Activated naive CD4-positive, alpha-beta T cell treated with anti-CD3 and anti-CD28 coated beads for 36 hours (primary cell): ENCODE measurements around the gene SMC4. TPM values are rescaled to one million over a fixed set of nuclear protein-coding genes. Genes with fewer than 3 reads are reported as not detected.
"Not testable (repeated sequence)": the region's sequence is repeated elsewhere in the genome, so short reads cannot be mapped to it uniquely, and the experiment has no call there.

ENCODE experiments used
- CTCF ChIA-PET: fragments of 350-600 bp; sonication (Branson Sonifier 250); formaldehyde crosslinking; loops from one replicate; lab custom pipeline; 2021; ENCODE audit warnings: antibody characterized with exemption; lab: Charles Lee
- DNase-seq: peaks from one replicate; pipeline ENCODE4 v3.0.0-alpha.2; 2020
- H3K27ac Mint-ChIP-seq: one replicate; pipeline ENCODE4 v1.8.0; 2021; ENCODE audit warnings: mild to moderate bottlenecking, mixed read lengths
- H3K27me3 Mint-ChIP-seq: one replicate; pipeline ENCODE4 v1.8.0; 2021; ENCODE audit warnings: low read depth, mixed read lengths
- H3K36me3 Mint-ChIP-seq: one replicate; pipeline ENCODE4 v1.8.0; 2021; ENCODE audit warnings: low read depth, mixed read lengths
- H3K4me1 Mint-ChIP-seq: one replicate; pipeline ENCODE4 v1.8.0; 2021; ENCODE audit warnings: low read depth, mixed read lengths
- H3K4me3 Mint-ChIP-seq: one replicate; pipeline ENCODE4 v1.8.0; 2021; ENCODE audit warnings: mild to moderate bottlenecking, moderate library complexity, mixed read lengths
- H3K9me3 Mint-ChIP-seq: one replicate; pipeline ENCODE4 v1.8.0; 2021; ENCODE audit warnings: mixed read lengths
- intact Hi-C: fragments of 100-400 bp; cut with micrococcal nuclease; formaldehyde crosslinking; loops from one replicate; pipeline ENCODE4 v1.15.1; 2023
- total RNA-seq, 2 experiments: library from RNA; stranded (reverse); gene quantifications; one replicate each; pipeline ENCODE4 v1.2.3, GENCODE V29; 2021

The SMC4 gene
- 100 to 1,000 TPM; 187 to 191 TPM for total RNA-seq

GRCh38 chr3:160399125-160400029 lies at the start of gene SMC4, which contains the start of gene IFT80:
SMC4 (plus strand) TSS chr3:160399650; CDS start chr3:160400827, 1,177 bp downstream.
IFT80 (minus strand) TSS chr3:160399225; CDS start chr3:160384600, 14,625 bp downstream.
- peak within 1 kb of the TSS; percentile 97 for H3K27ac Mint-ChIP-seq
- H3K27me3 Mint-ChIP-seq: peaks cover 7% of the 10 kb centered on the region
- H3K9me3 Mint-ChIP-seq: no peaks in the 10 kb centered on the region
- peak within 1 kb of the TSS; percentile 91 for H3K4me3 Mint-ChIP-seq
- intact Hi-C loops: loop anchor here (1.0 to 10.0 kb wide), 11 partner anchors 14 to 1755 kb away; partner anchors contain the start of genes C3orf80, GFM1, KPNA4 and MFSD1
- CTCF ChIA-PET: interaction anchor here (0.6 to 1.0 kb wide), 2 partner anchors 50 to 368 kb away, joined by 3 to 4 read pairs; no protein-coding TSS in a partner anchor
- peaks cover 39% of the 10 kb centered on the region for H3K4me1 Mint-ChIP-seq
- peaks cover 38% of the 10 kb centered on the region for H3K36me3 Mint-ChIP-seq
- DNase-seq: peak; percentile 98

GRCh38 chr3:160355826-160356225 lies 43.6 kb upstream of the SMC4 start:
- Mint-ChIP-seq H3K27me3 (no peaks in the 10 kb centered on the region), H3K36me3 (peaks cover 11% of the 10 kb centered on the region), H3K27ac (no peak overlapping the region), H3K4me3 (no peak overlapping the region), H3K9me3 (no peaks in the 10 kb centered on the region), H3K4me1 (no peaks in the 10 kb centered on the region)
- intact Hi-C loops: no loop called here
- CTCF ChIA-PET: no interaction called here
- DNase-seq: no peak

GRCh38 chr3:160362896-160363295 lies 36.6 kb upstream of the SMC4 start:
- DNase-seq, H3K9me3 Mint-ChIP-seq, H3K27me3 Mint-ChIP-seq, intact Hi-C loops, CTCF ChIA-PET, H3K4me1 Mint-ChIP-seq, H3K27ac Mint-ChIP-seq, H3K4me3 Mint-ChIP-seq: not testable (repeated sequence)
- H3K36me3 Mint-ChIP-seq: peaks cover 31% of the 10 kb centered on the region

DNA sequence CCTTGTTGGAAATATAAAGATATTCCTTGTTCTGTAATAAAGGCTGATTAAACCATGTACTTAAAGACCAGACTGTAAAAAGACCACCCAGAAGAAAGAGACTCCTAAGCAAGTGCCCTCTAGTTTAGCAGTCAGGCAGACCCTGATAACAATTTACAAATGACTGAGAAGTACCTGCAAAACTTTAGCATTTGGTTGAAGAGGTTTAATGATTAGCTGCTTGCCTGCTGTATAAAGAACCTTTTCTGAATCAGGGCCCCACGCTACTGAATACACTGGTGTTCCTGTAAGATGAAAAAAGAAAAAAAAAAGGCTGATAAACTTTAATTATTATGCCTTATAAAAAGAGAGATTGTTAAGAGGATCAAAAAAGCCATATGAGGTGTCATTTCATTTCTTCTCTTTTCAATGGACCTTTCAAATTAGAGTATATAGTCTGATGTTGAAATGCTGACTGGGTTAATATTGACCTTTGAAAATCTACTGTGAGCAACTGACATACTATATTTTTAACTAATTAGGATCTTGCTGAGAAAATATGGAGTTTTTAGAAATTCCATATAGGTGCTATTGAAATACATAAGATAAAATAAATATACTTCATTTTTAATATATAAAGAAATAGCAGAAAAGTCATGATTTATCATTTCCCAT lies 33.5 kb upstream of the SMC4 start:
- Mint-ChIP-seq H3K27ac (no peak overlapping the region), H3K36me3 (peaks cover 26% of the 10 kb centered on the region), H3K9me3 (no peaks in the 10 kb centered on the region), H3K4me3 (no peak overlapping the region), H3K4me1 (peaks cover 20% of the 10 kb centered on the region), H3K27me3 (no peaks in the 10 kb centered on the region)
- CTCF ChIA-PET: no interaction called here
- no peak for DNase-seq
- intact Hi-C loops: no loop called here

DNA sequence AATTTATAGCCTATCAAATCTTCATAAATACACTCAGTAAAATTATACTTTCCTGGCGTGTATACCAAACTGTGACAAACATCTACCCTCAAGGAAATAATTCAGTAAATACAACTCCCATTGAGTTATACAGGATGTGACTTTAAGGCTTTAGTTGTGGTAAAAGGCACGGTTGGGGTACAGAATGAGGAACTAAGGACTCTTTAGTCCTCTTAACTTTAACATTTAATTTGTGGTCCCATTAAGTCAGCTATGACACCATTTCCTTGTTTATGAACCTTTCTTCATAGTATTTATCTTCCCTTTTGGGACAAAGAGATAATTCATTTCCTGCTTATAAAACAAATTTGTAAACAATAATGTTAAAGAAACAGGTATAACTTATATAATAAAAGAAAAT lies 30.6 kb upstream of the SMC4 start:
- DNase-seq: no peak
- Mint-ChIP-seq H3K27me3 (no peaks in the 10 kb centered on the region), H3K4me1 (peaks cover 25% of the 10 kb centered on the region), H3K27ac (no peak overlapping the region), H3K36me3 (peaks cover 11% of the 10 kb centered on the region), H3K4me3 (no peak overlapping the region), H3K9me3 (no peaks in the 10 kb centered on the region)
- CTCF ChIA-PET: interaction anchor here (0.8 to 1.2 kb wide), 2 partner anchors 12 to 31 kb away, joined by 3 read pairs; no protein-coding TSS in a partner anchor
- intact Hi-C loops: no loop called here

- no peak overlapping the region for H3K4me3 Mint-ChIP-seq
- no peaks in the 10 kb centered on the region for H3K9me3 Mint-ChIP-seq
- no peak overlapping the region for H3K27ac Mint-ChIP-seq
- CTCF ChIA-PET: interaction anchor here (1.2 kb wide), 1 partner anchor 11 kb away, joined by 3 read pairs; no protein-coding TSS in a partner anchor
- DNase-seq: no peak
- H3K36me3 Mint-ChIP-seq: peaks cover 20% of the 10 kb centered on the region
- no peaks in the 10 kb centered on the region for H3K27me3 Mint-ChIP-seq
- intact Hi-C loops: no loop called here
- H3K4me1 Mint-ChIP-seq: peaks cover 25% of the 10 kb centered on the region
These were observed 29.7 kb upstream of the SMC4 start for GRCh38 chr3:160369784-160370183.

GRCh38 chr3:160370987-160371857 lies 28.2 kb upstream of the SMC4 start:
- Mint-ChIP-seq H3K4me3 (no peak overlapping the region), H3K27me3 (no peaks in the 10 kb centered on the region), H3K4me1 (peaks cover 25% of the 10 kb centered on the region), H3K27ac (no peak overlapping the region), H3K36me3 (peaks cover 22% of the 10 kb centered on the region), H3K9me3 (no peaks in the 10 kb centered on the region)
- no peak for DNase-seq
- CTCF ChIA-PET: no interaction called here
- intact Hi-C loops: no loop called here

DNA sequence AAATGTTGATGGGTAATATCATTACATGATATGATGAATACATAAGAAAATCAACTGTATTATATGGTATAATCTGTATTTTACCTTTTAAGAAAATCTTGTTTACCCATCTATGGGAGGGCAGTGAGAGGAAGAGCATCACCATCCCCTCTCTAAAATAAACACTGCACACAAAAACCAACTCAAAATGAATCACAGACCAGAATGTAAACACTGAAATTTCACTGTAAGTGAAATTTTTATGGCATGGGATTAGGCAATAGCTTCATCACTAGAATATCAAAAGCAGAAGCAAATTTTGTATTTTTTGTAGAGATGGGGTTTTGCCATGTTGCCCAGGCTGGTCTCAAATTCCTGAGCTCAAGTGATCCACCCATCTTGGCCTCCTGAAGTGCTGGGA lies 26.7 kb upstream of the SMC4 start:
- H3K36me3 Mint-ChIP-seq: peaks cover 22% of the 10 kb centered on the region

GRCh38 chr3:160373655-160374054 lies 25.8 kb upstream of the SMC4 start:
- no peak for DNase-seq
- no peak overlapping the region for H3K27ac Mint-ChIP-seq
- peaks cover 20% of the 10 kb centered on the region for H3K4me1 Mint-ChIP-seq
- H3K27me3 Mint-ChIP-seq: no peaks in the 10 kb centered on the region
- CTCF ChIA-PET: no interaction called here
- peaks cover 22% of the 10 kb centered on the region for H3K36me3 Mint-ChIP-seq
- intact Hi-C loops: no loop called here
- H3K4me3 Mint-ChIP-seq: no peak overlapping the region
- no peaks in the 10 kb centered on the region for H3K9me3 Mint-ChIP-seq

More for the DNA sequence above, 26.7 kb upstream of the SMC4 start:
- H3K9me3 Mint-ChIP-seq: no peaks in the 10 kb centered on the region
- H3K27ac Mint-ChIP-seq: no peak overlapping the region
- CTCF ChIA-PET: no interaction called here
- no peaks in the 10 kb centered on the region for H3K27me3 Mint-ChIP-seq
- peaks cover 25% of the 10 kb centered on the region for H3K4me1 Mint-ChIP-seq
- DNase-seq: no peak
- H3K4me3 Mint-ChIP-seq: no peak overlapping the region
- intact Hi-C loops: no loop called here

DNA sequence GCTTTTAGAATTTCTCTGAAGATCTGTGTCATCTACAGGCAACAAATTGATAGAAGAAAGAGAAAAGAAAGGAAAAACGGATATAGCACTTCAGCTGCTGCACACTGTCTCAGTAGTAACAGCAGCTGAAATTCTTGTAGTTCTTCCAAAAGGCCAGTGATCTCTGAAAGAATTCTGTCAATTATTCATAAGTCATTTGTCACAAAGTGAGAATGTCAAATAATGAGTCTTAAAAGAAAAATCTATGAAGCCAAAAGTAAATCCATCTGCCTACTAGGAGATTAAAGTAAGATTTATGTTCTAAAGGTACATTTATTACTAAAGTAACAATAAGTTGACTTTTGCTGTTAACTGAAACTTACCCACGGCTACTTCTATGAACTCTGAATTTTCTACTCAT lies 25.0 kb upstream of the SMC4 start:
- intact Hi-C loops: no loop called here
- Mint-ChIP-seq H3K4me3 (no peak overlapping the region), H3K27me3 (no peaks in the 10 kb centered on the region), H3K9me3 (no peaks in the 10 kb centered on the region), H3K36me3 (peaks cover 22% of the 10 kb centered on the region), H3K27ac (no peak overlapping the region), H3K4me1 (peaks cover 18% of the 10 kb centered on the region)
- DNase-seq: no peak
- CTCF ChIA-PET: interaction anchor here (0.7 kb wide), 1 partner anchor 338 kb away, joined by 3 read pairs; no protein-coding TSS in a partner anchor

GRCh38 chr3:160374925-160375324 lies 24.5 kb upstream of the SMC4 start:
- Mint-ChIP-seq H3K27ac (no peak overlapping the region), H3K36me3 (peaks cover 22% of the 10 kb centered on the region), H3K4me3 (no peak overlapping the region), H3K9me3 (no peaks in the 10 kb centered on the region), H3K4me1 (peaks cover 15% of the 10 kb centered on the region), H3K27me3 (no peaks in the 10 kb centered on the region)
- CTCF ChIA-PET: interaction anchor here (0.7 kb wide), 1 partner anchor 338 kb away, joined by 3 read pairs; no protein-coding TSS in a partner anchor
- no peak for DNase-seq
- intact Hi-C loops: no loop called here
